ENCODE results near the gene UXT.
"Not testable (repeated sequence)": the region's sequence is repeated elsewhere in the genome, so short reads cannot be mapped to it uniquely, and the experiment has no call there.

The UXT gene, protein sequence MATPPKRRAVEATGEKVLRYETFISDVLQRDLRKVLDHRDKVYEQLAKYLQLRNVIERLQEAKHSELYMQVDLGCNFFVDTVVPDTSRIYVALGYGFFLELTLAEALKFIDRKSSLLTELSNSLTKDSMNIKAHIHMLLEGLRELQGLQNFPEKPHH

GRCh38 chrX:47658684-47659420 is at the start of gene UXT:
TSS of gene UXT (minus strand) at chrX:47659180. CDS start at chrX:47658927, 253 bp downstream.
- in situ Hi-C loops (cut with MboI; ENCODE audit: low sequenced_read_pairs) = no loop called here

DNA sequence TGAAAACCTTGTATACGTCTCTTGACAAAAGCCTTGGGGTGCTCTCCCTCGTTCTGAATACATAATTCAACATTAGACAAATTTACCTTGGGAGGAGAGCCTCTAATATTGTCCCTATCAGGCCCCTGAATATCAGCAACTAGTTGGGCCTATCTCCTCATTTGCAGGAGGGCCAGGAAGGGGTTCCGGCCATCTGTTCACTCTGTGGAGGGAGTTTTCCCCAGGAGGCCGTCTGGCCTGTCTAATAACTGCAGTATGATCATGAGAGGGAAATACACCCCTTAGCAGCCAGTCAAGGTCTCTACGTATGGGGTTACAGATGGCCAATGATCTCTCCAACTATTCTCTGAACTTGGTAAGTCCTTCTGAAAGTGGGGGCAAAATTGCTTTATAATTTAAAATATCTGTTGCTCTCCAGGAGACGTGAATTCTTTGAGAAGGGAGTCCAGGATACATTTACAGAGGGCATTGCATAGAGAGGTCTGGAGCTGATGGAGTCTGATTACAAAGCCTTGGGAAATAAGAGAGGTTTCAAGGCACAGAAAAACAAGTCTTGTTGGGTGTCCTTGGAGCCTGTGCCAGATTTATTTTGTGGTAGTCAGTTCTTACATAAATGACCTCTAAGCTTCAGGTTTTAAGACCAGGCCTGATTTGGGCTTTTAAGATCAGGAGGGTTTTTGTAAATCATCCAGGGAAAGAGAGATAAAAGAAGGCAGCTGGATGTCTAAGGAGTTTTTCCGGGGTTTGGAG is 48.2 kb upstream of the UXT start:
- in situ Hi-C loops (cut with MboI; ENCODE audit: low sequenced_read_pairs) = no loop called here

- in situ Hi-C loops (cut with MboI; ENCODE audit: low sequenced_read_pairs) = no loop called here
Observed at GRCh38 chrX:47706575-47706974, 47.6 kb upstream of the UXT start.

DNA sequence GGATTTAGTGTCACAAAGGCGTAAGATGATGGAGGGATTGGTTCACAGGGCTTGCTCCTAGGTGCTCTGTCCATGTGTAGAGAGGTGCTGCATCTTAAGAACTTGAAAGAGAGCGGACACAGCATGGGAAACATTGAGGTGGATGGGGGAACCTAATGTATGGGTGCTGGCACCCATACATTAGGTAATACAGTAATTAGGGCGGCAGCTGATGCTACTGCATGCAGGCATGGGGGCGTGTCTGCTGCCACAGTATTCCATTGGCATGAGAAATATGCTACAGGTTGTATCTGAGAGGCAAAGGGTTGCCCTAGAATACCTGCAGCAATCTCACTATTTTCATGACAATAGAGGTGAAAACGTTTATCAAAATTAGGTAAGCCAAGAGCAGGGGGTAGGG is 45.8 kb upstream of the UXT start:
- in situ Hi-C loops (cut with MboI; ENCODE audit: low sequenced_read_pairs) = no loop called here

GRCh38 chrX:47697181-47697580 is 38.2 kb upstream of the UXT start:
- in situ Hi-C loops (cut with MboI; ENCODE audit: low sequenced_read_pairs) = no loop called here

DNA sequence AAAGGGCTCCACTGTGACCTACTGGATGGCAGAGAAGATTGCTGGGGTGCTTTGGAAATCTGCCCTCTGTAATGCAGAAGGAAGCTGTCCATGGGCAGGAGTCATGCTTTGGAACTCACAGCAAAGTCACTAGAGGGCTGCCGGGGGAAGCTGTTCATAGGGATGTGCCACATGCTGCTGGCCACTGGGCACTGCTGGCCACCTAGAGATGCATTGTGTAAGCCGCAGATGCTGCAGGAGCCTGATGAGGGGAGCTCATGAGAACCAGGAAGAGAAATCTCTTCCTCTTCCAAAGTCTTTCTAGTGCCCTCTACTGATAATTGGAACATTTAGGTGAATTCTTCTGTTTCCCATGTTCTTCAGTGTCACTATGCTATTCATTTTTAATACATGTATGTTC is 31.2 kb upstream of the UXT start:
- in situ Hi-C loops (cut with MboI; ENCODE audit: low sequenced_read_pairs) = no loop called here

GRCh38 chrX:47687263-47687662 is 28.3 kb upstream of the UXT start:
- in situ Hi-C loops (cut with MboI; ENCODE audit: low sequenced_read_pairs) = no loop called here

GRCh38 chrX:47683829-47684205 is 24.8 kb upstream of the UXT start:
- in situ Hi-C loops (cut with MboI; ENCODE audit: low sequenced_read_pairs) = no loop called here

DNA sequence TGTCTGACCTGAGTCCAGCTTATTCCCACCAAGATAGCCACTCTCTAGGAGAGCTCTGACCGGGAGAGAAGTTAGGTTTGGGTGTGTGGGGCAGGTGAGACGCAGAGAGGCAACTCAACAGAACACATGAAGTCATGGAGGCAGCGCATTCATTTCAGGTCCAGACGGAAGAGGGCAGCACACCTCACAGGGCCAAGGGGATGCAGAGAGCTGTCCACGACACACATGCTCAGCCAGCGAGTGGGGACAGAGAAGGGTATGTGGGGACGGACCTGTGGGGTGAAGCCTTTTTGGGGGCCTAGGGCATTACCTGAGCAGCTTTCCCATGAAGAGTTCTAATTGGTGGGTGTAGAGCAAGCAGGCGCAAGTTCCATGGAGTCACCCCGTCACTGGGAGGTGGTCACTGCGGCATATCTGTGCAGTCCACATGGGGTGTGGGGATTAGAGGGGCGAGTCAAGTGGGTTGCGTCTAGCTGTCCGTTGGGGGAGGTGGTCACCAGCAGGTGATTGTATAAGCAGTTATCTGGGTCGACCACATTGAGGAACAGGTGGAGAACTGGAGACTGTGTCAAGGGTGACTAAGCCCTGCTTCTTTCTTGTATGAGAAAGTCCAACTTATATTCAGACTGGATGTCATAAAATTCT is 24.3 kb upstream of the UXT start:
- in situ Hi-C loops (cut with MboI; ENCODE audit: low sequenced_read_pairs) = no loop called here

DNA sequence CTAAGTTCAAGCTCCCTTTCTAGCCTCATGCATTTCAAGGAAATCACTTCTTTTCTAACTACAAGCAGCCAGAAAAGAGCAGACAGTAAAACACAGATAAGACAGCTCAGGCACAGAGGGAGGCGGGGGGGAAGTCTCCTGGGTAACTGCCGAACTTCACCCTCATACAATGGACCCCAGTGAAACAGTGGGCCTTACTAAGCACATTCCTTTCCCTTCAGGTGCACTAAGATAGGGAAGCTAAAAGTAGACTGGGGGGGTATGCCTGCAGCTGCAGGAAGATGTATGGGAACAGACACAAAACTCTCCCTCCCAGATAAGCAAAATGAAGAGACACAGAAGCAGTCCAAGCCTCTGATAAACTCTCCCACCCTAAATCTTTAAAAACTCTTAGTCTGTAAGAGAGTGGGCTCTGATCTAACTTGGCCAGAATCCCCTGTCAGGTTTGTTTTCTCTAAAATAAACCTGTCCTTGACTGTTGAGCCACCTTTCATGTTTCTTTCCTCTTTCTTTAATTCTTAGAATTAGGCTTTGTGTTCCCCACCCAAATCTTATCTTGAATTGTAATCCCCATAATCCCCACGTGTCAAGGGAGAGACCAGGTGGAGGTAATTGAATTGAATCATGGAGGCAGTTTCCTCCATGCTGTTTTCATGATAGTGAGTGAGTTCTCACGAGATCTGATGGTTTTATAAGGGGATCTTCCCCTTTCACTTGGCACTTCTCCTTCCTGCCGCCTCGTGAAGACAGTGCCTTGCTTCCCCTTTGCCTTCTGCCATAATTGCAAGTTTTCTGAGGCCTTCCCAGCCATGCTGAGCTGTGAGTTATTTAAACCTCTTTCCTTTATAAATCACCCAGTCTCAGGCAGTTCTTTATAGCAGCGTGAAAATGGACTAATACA is 17.2 kb upstream of the UXT start:
- in situ Hi-C loops (cut with MboI; ENCODE audit: low sequenced_read_pairs) = not testable (repeated sequence)

- in situ Hi-C loops (cut with MboI; ENCODE audit: low sequenced_read_pairs) = no loop called here
Observed at GRCh38 chrX:47674776-47675175, 15.8 kb upstream of the UXT start.

DNA sequence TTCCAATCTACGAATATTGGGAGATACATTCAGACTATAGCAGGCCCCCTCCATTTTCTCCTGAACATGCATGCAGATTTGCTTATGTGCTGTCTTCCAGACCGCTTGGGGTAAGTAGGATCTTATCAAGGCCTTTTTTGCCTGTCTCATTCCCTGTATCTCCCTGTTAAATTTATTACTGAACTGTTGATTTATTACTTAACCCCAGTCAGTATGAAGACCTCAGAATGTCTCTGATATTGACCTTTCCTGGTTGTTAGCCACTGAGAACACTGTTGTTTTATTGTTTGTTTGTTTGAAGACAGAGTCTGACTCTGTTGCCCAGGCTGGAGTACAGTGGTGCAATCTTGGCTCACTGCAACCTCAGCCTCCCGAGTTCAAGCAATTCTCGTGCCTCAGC is 6.8 kb upstream of the UXT start:
- in situ Hi-C loops (cut with MboI; ENCODE audit: low sequenced_read_pairs) = not testable (repeated sequence)

DNA sequence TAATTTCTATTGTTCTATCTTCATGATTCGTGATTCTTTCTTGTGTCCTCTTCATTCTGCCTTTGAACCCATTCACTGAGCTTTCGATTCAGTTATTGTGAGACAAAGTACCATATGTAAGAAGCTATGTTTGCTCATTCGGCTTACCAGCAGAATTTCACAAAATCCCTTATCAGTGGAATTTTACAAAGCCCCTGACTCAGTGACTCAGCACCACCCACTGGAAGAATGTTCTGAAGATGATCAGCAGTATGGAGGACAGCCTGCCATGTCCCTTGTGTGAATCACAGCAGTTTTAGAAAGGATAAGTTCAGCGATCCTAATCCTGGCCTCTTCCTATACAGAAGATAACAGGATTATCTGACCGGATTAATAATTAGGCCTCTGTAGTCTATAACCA is 5.8 kb upstream of the UXT start:
- in situ Hi-C loops (cut with MboI; ENCODE audit: low sequenced_read_pairs) = no loop called here

GRCh38 chrX:47662144-47662657 is 3.2 kb upstream of the UXT start:
- in situ Hi-C loops (cut with MboI; ENCODE audit: low sequenced_read_pairs) = no loop called here

GRCh38 chrX:47661539-47661938 is 2.6 kb upstream of the UXT start:
- in situ Hi-C loops (cut with MboI; ENCODE audit: low sequenced_read_pairs) = no loop called here

- in situ Hi-C loops (cut with MboI; ENCODE audit: low sequenced_read_pairs) = no loop called here
Observed at GRCh38 chrX:47659421-47659726, 394 bp upstream of the UXT start.

- in situ Hi-C loops (cut with MboI; ENCODE audit: low sequenced_read_pairs) = no loop called here
Observed at GRCh38 chrX:47658301-47658683, 688 bp downstream of the UXT start.

- in situ Hi-C loops (cut with MboI; ENCODE audit: low sequenced_read_pairs) = no loop called here
Observed at GRCh38 chrX:47651043-47651905, 7.7 kb downstream of the UXT start.

DNA sequence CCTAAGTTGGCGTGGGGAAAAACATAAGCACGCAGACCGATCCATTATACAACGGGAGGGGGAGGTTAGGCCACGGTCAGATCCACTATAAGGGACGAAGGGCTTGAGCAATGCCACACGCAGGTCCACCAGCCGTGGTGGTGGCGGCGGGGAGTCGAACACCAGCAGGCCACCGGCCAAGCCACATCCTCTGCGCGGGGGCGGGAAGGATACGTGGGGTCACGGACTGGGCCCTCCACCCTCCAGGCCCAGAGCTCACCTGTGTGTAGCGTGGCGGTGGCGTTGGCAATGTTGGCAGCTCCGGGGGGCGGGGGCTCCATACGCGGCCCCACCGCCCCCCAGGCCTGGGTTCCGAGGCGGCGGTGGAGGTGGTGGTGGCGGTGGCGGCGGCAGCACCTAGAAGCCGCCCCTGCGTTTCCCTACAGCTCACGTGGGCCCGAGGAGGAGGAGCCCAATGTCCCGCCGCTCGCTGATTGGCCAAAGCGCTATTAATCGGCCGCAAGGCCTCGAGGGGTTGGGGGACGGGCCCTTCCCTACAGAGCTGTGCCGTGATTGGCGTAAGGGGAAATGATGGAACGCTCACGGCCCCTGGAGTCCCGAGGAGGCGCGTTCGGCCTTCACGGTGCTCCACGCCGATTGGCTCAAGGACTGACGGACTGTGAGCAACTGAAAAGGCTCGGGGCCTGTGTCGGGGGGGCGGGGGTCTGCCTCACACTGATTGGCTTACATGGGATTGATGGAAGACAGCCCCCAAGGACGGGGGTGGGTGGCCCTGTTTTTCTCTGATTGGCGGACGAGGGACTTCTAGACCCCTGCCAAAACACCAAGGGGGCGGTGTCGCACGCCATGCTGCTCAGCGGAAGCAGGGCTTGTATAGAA is 8.6 kb downstream of the UXT start, which contains the start of gene ELK1:
TSS of gene ELK1 (minus strand) at position 400 of the 879 bp plus-strand sequence. CDS start 9,122 bp downstream, outside the sequence.
- in situ Hi-C loops (cut with MboI; ENCODE audit: low sequenced_read_pairs) = no loop called here

Measured in HL-60/S4 (cell line).